Panc1 (cell line): Measurements from ENCODE around the gene STXBP1.
"Not testable (repeated sequence)": the region's sequence is repeated elsewhere in the genome, so short reads cannot be mapped to it uniquely, and the experiment has no call there.

Source experiments
- CTCF ChIP-seq: fragments of 450-650 bp; IDR thresholded peaks from 2 replicates; pipeline ENCODE4 v1.5.1; 2017; ENCODE audit warnings: mild to moderate bottlenecking
- POLR2AphosphoS5 ChIP-seq: IDR thresholded peaks from 2 replicates; pipeline ENCODE4 v1.6.1; 2012; ENCODE audit warnings: mild to moderate bottlenecking, low read depth, low read length, moderate library complexity
- REST ChIP-seq, 2 experiments: IDR thresholded peaks; 2 replicates each; pipeline ENCODE4 v1.6.1; 2011 to 2012; ENCODE audit warnings: low read depth in 2 of 2, control low read depth in 1 of 2, low read length in 1 of 2, mild to moderate bottlenecking in 1 of 2, moderate library complexity in 1 of 2; ENCODE audit not compliant: insufficient read depth in 1 of 2
- TCF7L2 ChIP-seq: IDR thresholded peaks from 2 replicates; pipeline ENCODE4 v1.6.1; 2011; ENCODE audit warnings: mild to moderate bottlenecking, low read depth, low read length, inconsistent platforms

- not testable (repeated sequence) for TF ChIP-seq CTCF; TCF7L2; POLR2AphosphoS5; REST (IDR thresholded peaks at IDR 0.05; ENCODE audit: insufficient read depth in 1 of 2, low read depth in 2 of 2, low read length in 1 of 2)
Observed at GRCh38 chr9:127577194-127577593, 34.9 kb upstream of the STXBP1 start.
